ENCODE measurements around the gene MYRF.

The MYRF gene

DNA sequence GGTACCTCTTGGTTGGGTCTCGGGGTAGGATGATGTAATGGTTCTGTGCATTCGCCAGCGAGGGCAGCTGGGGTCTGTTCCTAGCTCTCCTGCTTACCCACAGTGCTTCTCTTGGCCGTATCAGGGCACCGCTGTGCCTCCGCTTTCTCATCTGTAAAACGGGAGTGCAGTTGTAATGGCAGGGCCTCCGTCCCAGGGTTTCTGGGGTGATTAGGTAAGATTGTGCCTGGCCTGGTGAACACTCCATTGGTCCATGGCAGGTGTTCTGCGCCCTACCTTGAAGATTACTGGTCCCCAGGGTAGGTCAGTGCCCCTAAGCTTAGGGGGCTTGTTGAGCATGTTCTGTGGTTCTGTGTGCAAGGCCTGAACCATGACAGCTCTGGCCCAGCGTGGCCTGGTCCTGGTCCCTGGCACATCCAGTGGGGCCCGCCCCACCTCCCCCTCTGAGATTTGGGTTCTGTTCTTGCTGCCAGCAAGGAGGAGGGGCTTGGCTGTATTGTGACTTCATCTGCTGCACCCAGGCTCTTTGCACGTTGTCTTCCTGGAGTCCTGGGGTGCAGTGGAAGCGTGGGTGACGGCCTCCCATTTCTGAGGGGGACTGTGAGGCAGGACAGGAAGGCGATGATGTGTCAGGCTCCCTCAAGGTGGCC, 4.9 kb downstream of the MYRF start:
- H3K27ac ChIP-seq = no peak overlapping the region
- ChIA-PET CTCF (interaction anchor here (0.6 to 1.3 kb wide), 2 partner anchors 9 to 107 kb away, joined by 3 to 7 read pairs; no protein-coding TSS in a partner anchor), POLR2A (ENCODE audit: low non-redundant PET) (no interaction called here)
- TF ChIP-seq, protein P1, sequence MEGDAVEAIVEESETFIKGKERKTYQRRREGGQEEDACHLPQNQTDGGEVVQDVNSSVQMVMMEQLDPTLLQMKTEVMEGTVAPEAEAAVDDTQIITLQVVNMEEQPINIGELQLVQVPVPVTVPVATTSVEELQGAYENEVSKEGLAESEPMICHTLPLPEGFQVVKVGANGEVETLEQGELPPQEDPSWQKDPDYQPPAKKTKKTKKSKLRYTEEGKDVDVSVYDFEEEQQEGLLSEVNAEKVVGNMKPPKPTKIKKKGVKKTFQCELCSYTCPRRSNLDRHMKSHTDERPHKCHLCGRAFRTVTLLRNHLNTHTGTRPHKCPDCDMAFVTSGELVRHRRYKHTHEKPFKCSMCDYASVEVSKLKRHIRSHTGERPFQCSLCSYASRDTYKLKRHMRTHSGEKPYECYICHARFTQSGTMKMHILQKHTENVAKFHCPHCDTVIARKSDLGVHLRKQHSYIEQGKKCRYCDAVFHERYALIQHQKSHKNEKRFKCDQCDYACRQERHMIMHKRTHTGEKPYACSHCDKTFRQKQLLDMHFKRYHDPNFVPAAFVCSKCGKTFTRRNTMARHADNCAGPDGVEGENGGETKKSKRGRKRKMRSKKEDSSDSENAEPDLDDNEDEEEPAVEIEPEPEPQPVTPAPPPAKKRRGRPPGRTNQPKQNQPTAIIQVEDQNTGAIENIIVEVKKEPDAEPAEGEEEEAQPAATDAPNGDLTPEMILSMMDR (conservative IDR thresholded peaks at IDR 0.05; ENCODE audit: low read depth) = no peak
- no peak for DNase-seq (ENCODE audit: low spot score)

DNA sequence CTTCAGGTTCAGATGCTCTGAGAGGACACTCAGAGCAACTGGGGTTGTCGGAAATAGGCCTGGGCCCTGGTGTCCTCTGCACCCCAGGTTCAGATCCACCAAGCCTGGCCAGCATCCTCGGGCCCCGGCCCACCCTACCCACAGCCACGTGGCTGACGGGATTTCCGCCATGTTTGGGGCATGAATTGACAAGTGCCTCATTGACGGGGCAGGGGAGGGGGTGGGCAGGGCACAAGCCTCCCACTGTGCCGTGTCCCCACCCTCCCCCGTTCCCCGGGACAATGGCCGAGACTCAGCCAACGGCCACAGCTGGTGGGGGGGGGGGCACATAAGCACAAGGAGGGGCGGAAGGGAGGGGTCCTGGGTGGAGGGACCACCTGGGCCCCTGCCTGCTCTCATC, 8.5 kb downstream of the MYRF start:
- POLR2A ChIA-PET (ENCODE audit: low non-redundant PET) = no interaction called here
- TF ChIP-seq, protein P1 (conservative IDR thresholded peaks at IDR 0.05; ENCODE audit: low read depth) = no peak
- no peak for DNase-seq (ENCODE audit: low spot score)
- CTCF ChIA-PET = no interaction called here
- no peak overlapping the region for H3K27ac ChIP-seq

DNA sequence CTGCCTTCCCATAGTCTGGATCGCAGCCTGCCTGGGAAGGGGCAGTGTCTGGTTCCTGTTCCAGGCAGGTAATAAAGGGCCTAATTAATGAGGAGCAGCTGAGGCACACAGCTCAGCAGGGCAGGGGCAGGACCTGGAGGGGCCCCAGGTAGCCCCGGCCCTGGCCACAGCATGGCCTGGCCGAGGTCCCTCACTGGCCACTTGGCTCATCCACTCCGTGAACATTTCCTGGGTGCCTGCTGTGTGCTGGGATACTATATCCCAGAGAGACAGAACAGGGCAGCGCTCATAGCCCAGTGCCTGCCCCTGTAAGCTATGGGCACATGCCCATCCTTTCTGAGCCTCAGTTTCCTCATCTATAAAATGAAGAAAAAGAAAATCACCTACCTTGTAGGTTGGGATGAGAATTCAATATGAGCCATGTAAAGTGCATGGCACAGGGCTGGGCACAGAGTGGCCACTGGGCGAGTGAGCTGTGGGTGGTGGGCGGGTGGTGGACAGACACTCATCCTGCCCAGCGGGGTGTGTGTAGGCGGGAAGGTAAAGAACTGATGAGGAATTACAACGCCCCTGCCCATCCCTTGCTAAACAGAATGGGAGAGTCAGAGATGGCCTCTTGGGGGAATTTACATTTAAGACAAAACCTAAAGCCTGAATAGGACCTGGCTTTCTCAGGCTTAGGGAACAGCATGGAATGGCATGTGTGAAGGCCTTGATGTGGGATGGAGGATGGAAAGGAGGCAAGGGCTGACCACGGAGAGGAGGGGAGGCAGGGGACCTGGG, 9.2 kb downstream of the MYRF start:
- no peak for DNase-seq (ENCODE audit: low spot score)
- ChIA-PET CTCF (interaction anchor here (0.5 to 1.4 kb wide), 2 partner anchors 28 to 1198 kb away, joined by 3 to 4 read pairs; no protein-coding TSS in a partner anchor), POLR2A (ENCODE audit: low non-redundant PET) (no interaction called here)
- no peak overlapping the region for H3K27ac ChIP-seq
- TF ChIP-seq, protein P1 (conservative IDR thresholded peaks at IDR 0.05; ENCODE audit: low read depth) = no peak

DNA sequence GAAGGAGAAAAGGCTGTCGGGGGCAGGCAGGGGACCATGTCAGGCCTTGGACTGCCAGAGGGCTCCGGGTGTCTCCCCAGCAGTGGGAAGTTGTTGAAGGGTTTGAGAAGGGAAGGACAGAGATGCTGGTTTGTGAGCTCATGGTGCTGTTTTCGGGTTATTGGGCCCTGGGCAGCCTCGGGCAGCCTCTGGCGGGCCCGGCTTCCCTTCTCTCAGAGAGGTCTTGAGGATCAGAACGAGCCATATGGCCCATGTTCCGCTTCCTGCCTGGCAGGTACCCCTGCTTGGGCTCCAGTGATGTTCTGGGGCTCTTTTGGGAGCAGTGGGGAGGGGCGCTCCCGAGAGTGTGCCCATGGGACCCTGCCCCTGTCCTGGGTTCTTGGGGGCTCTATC, 9.8 kb downstream of the MYRF start:
- ChIA-PET POLR2A (ENCODE audit: low non-redundant PET) (no interaction called here), CTCF (interaction anchor here (0.5 to 1.4 kb wide), 2 partner anchors 29 to 1198 kb away, joined by 3 to 4 read pairs; no protein-coding TSS in a partner anchor)
- TF ChIP-seq, protein P1 (conservative IDR thresholded peaks at IDR 0.05; ENCODE audit: low read depth) = no peak
- no peak for DNase-seq (ENCODE audit: low spot score)
- H3K27ac ChIP-seq = no peak overlapping the region

DNA sequence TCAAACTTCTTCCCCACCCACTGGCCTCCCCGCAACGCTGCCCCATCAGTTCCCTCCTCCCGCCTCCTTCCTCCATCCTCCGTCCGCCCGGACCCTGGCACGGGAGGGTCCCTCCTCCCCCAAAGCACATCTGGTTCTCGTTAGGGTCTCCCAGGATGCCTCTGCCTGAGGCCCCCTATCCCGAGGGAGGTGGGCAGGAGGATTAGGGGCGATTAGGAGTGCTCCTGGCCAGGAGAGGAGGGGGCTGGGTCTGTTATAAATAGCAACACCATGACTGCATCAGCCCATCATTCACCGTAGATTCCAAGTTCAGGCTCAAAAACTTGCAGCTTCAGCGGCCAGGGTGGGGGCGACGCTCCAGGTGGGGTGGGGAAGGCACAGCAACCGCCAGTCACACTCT, 10.4 kb downstream of the MYRF start:
- TF ChIP-seq, protein P1 (conservative IDR thresholded peaks at IDR 0.05; ENCODE audit: low read depth) = no peak
- ChIA-PET POLR2A (ENCODE audit: low non-redundant PET) (no interaction called here), CTCF (interaction anchor here (1.4 kb wide), 1 partner anchor 29 kb away, joined by 3 read pairs; no protein-coding TSS in a partner anchor)
- no peak for DNase-seq (ENCODE audit: low spot score)
- no peak overlapping the region for H3K27ac ChIP-seq

DNA sequence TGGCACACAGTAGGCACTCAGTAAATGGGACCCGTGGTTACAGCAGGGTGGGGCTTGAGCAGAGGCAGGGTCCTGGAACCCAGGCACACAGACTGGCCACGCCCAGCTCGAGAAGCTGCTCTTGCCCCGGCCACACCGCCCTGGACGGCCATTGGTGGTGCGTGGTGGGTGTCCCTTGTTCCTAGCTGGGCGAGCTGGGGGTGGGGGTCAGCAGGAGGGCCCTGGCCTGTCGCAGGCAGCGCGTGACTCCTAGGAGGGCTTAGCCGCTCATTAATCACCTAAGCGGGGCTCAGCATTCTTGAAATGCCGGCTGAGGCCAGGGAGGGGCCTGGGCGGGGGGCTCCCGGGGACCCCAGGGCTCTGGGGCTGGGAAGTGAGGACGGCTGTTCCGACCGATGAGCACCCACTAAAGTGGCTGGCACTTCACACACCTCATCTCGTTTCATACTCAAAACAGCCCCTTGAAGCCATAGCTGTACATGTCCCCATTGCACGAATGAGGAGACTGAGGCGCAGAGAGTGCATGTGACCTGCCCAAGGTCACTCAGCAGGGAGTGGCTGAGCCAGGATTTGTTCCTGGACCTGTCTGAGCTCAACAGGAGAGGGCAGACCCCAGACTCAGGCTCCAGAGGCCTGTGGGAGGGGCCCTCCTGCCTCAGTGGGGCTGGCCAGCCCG, 11.6 kb downstream of the MYRF start:
- H3K27ac ChIP-seq = no peak overlapping the region
- POLR2A ChIA-PET (ENCODE audit: low non-redundant PET) = no interaction called here
- DNase-seq (ENCODE audit: low spot score) = no peak
- CTCF ChIA-PET = no interaction called here
- TF ChIP-seq, protein P1 (conservative IDR thresholded peaks at IDR 0.05; ENCODE audit: low read depth) = no peak

Data from RWPE1 (cell line).